Kidney (tissue), 14 donors: ENCODE measurements around the gene USH2A. TPM values are rescaled to one million over a fixed set of nuclear protein-coding genes. Genes with fewer than 3 reads are reported as not detected.

ENCODE experiments used
- DNase-seq, 5 donors: peaks; one replicate each; pipeline ENCODE4 v3.0.0-alpha.2; 2013 to 2020
- FAIRE-seq: peaks from 2 replicates; lab custom pipeline; 2012; peaks lifted over from hg19 to GRCh38; lab: Jason Lieb, UNC
- H3K27ac ChIP-seq, 2 donors: one replicate each; pipeline ENCODE4 v1.7.0; 2013; ENCODE audit warnings: low read depth in 2 of 2, low read length in 2 of 2, inconsistent platforms in 1 of 2
- H3K27me3 ChIP-seq: one replicate; pipeline ENCODE4 v1.7.1; 2013; ENCODE audit warnings: low read length, inconsistent platforms; ENCODE audit not compliant: control insufficient read depth, insufficient read depth
- H3K36me3 ChIP-seq, 3 donors: one replicate each; pipeline versions ENCODE4 v1.7.0 to v1.7.1; 2013; ENCODE audit warnings: low read length in 3 of 3, control low read depth in 1 of 3, inconsistent platforms in 1 of 3; ENCODE audit not compliant: insufficient read depth in 3 of 3, control insufficient read depth in 2 of 3
- H3K4me1 ChIP-seq, 3 donors: one replicate each; pipeline versions ENCODE4 v1.7.0 to v1.7.1; 2013; ENCODE audit warnings: low read length in 3 of 3, inconsistent platforms in 1 of 3, low read depth in 1 of 3; ENCODE audit not compliant: control insufficient read depth in 2 of 3, insufficient read depth in 2 of 3
- H3K4me3 ChIP-seq, 3 donors: one replicate each; pipeline versions ENCODE4 v1.7.0 to v1.8.1; 2013; ENCODE audit warnings: low read length in 3 of 3, control low read depth in 1 of 3, inconsistent platforms in 1 of 3
- H3K9ac ChIP-seq, 3 donors: one replicate each; pipeline versions ENCODE4 v1.7.0 to v1.7.1; 2013; ENCODE audit warnings: low read length in 3 of 3, control low read depth in 1 of 3, inconsistent platforms in 1 of 3
- H3K9me3 ChIP-seq, 3 donors: one replicate each; pipeline versions ENCODE4 v1.7.0 to v1.7.1; 2013; ENCODE audit warnings: low read length in 3 of 3, control low read depth in 1 of 3, inconsistent platforms in 1 of 3; ENCODE audit not compliant: control insufficient read depth in 2 of 3, insufficient read depth in 1 of 3
- CTCF ChIP-seq: IDR thresholded peaks from 3 replicates; pipeline ENCODE4 v1.5.1; 2012; ENCODE audit warnings: mild to moderate bottlenecking, moderate library complexity, borderline replicate concordance; ENCODE audit not compliant: insufficient read depth; ENCODE audit errors: extremely low read depth
- intact Hi-C: fragments of 100-400 bp; cut with DNase I; formaldehyde crosslinking; loops from one replicate; pipeline ENCODE4 v1.11.1; 2022
- polyA plus RNA-seq: library from polyadenylated mRNA; stranded (reverse); fragments of 350-450 nt; fragmentation: Illumina TruSeq; extraction: RNeasy Lipid Tissue Mini Kit (QIAGEN cat#74804); gene quantifications from one replicate; pipeline ENCODE4 v1.2.3, GENCODE V29; 2014; ENCODE audit warnings: low read depth, low replicate concordance; ENCODE audit not compliant: insufficient read depth
- total RNA-seq: library from RNA; stranded (reverse); fragmentation: NEBNext Ultra II Directional; extraction: Animal tissue kit (Norgen Biotek cat#: 25700); gene quantifications from one replicate; pipeline ENCODE4 v1.2.1, GENCODE V29; 2021
- donor health status: control.
- donor health status: control.
- donor health status: control.
- donor health status: control.
- donor health status: control.
- donor health status: DM: yes; HTN: yes; CAD: no.
- donor health status: Normal renal cell carcinoma (clear cell type).

The USH2A gene
- total and polyA plus RNA-seq, 2 donors from 2014 or later, result 0.06 TPM; not detected in 1

GRCh38 chr1:215875712-215876111 lies 547.5 kb downstream of the USH2A start:
- no peak for TF ChIP-seq CTCF
- Histone ChIP-seq H3K9me3 (no peaks in the 10 kb centered on the region), H3K27me3 (no peaks in the 10 kb centered on the region), H3K9ac (no peak overlapping the region), H3K4me1 (no peaks in the 10 kb centered on the region), H3K4me3 (no peak overlapping the region), H3K36me3 (no peaks in the 10 kb centered on the region), H3K27ac (no peak overlapping the region)
- FAIRE-seq, result peak; percentile 37
- DNase-seq, result no peak
- intact Hi-C loops, result no loop called here

- TF ChIP-seq CTCF, result no peak
- H3K4me3 ChIP-seq, result no peak overlapping the region
- H3K27ac ChIP-seq, result no peak overlapping the region
- H3K4me1 ChIP-seq, result no peaks in the 10 kb centered on the region
- intact Hi-C loops, result no loop called here
- no peaks in the 10 kb centered on the region for H3K27me3 ChIP-seq
- no peak overlapping the region for H3K9ac ChIP-seq
- H3K9me3 ChIP-seq, result no peaks in the 10 kb centered on the region
- peak in 1 of 5 donors; percentile 8 for DNase-seq
- H3K36me3 ChIP-seq, result no peaks in the 10 kb centered on the region
- no peak for FAIRE-seq
Observed at GRCh38 chr1:215875236-215875635, 548.0 kb downstream of the USH2A start.

GRCh38 chr1:215872658-215873057 lies 550.6 kb downstream of the USH2A start:
- no peak for TF ChIP-seq CTCF
- Histone ChIP-seq H3K27me3 (no peaks in the 10 kb centered on the region), H3K9ac (no peak overlapping the region), H3K36me3 (no peaks in the 10 kb centered on the region), H3K9me3 (no peaks in the 10 kb centered on the region), H3K4me3 (no peak overlapping the region), H3K4me1 (no peaks in the 10 kb centered on the region), H3K27ac (no peak overlapping the region)
- DNase-seq (no peak), FAIRE-seq (no peak)
- intact Hi-C loops, result no loop called here

- intact Hi-C loops, result no loop called here
- FAIRE-seq, result no peak
- Histone ChIP-seq H3K27ac (no peak overlapping the region), H3K27me3 (no peaks in the 10 kb centered on the region), H3K36me3 (no peaks in the 10 kb centered on the region), H3K4me3 (no peak overlapping the region), H3K9me3 (no peaks in the 10 kb centered on the region), H3K4me1 (no peaks in the 10 kb centered on the region), H3K9ac (no peak overlapping the region)
- no peak for TF ChIP-seq CTCF
- no peak for DNase-seq
Observed at GRCh38 chr1:215868500-215868899, 554.7 kb downstream of the USH2A start.
